ENCODE results near the gene METTL6. TPM values are rescaled to one million over a fixed set of nuclear protein-coding genes. Genes with fewer than 3 reads are reported as not detected.
"Not testable (repeated sequence)": the region's sequence is repeated elsewhere in the genome, so short reads cannot be mapped to it uniquely, and the experiment has no call there.

The METTL6 gene
- total RNA-seq, 1 donor from 2014 or later, result 8.0 TPM

DNA sequence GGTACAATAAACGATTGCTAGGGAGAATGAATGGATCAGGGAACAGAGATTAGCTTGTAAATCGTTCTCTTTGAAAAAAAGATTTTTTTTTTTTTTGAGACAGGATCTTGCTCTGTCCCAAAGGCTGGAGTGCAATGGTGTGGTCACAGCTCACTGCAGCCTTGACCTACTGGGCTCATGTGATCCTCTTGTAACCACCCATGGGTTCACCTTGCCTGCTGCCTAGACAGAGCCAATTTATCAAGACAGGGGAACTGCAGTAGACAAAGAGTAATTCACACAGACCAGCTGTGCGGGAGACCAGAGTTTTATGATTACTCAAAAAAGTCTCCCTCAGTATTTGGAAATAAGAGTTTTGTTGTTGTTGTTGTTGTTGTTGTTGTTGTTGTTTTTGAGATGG, 39.6 kb downstream of the METTL6 start:
- Histone ChIP-seq H3K4me1 (no peaks in the 10 kb centered on the region), H3K27me3 (no peaks in the 10 kb centered on the region), H3K27ac (no peak overlapping the region), H3K36me3 (no peaks in the 10 kb centered on the region), H3K4me3 (no peak overlapping the region), H3K9me3 (peaks cover 0 to 4% of the 10 kb centered on the region in 2 donors)
- intact Hi-C loops (cut with DNase I), result no loop called here
- TF ChIP-seq CTCF (IDR thresholded peaks at IDR 0.05), result no peak
- no peak for DNase-seq (ENCODE audit: low spot score in 2 of 2)

GRCh38 chr3:15387171-15387581, 40.2 kb downstream of the METTL6 start:
- Histone ChIP-seq H3K4me1 (no peaks in the 10 kb centered on the region), H3K4me3 (no peak overlapping the region), H3K9me3 (peaks cover 0 to 4% of the 10 kb centered on the region in 2 donors), H3K36me3 (no peaks in the 10 kb centered on the region), H3K27ac (no peak overlapping the region), H3K27me3 (no peaks in the 10 kb centered on the region)
- DNase-seq (ENCODE audit: low spot score in 2 of 2), result peak in 1 of 2 donors; percentile 4
- intact Hi-C loops (cut with DNase I), result no loop called here
- no peak for TF ChIP-seq CTCF (IDR thresholded peaks at IDR 0.05)

- H3K4me1 ChIP-seq; H3K36me3 ChIP-seq; intact Hi-C loops (cut with DNase I); H3K27ac ChIP-seq; H3K27me3 ChIP-seq; H3K9me3 ChIP-seq; H3K4me3 ChIP-seq: not testable (repeated sequence)
- DNase-seq (ENCODE audit: low spot score in 2 of 2), result peak in 1 of 2 donors; percentile 11
Measured at GRCh38 chr3:15386654-15386955, 40.7 kb downstream of the METTL6 start.

DNA sequence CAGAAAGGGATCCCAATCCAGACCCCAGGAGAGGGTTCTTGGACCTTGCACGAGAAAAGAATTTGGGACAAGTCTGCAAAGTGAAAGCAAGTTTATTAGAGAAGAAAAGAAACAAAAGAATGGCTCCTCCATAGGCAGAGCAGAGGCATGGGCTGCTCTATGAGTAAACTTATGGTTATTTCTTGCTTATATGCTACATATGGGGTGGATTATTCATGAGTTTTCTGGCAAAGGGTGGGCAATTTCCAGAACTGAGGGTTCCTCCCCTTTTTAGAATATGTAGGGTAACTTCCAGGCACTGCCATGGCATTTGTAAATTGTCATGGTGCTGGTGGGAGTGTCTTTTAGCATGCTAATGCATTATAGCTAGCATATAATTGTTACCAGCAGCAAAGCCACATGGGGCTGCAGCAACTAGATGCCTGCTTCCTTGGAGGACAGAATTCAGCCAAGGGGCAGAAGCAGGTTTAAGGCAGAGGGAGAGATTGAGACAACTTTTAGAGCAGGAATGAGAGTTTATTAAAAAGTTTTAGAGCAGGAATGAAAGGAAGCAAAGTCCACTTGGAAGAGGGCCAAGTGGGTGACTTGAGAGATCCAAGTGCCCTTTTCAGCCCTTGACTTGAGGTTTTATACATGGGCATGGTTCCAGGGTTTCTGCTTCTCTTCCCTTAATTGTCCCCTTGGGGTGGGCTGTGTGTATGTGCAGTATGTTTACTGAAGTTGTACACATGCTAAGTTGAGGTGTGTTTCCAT, 41.3 kb downstream of the METTL6 start:
- Histone ChIP-seq H3K4me1 (no peaks in the 10 kb centered on the region), H3K27ac (no peak overlapping the region), H3K36me3 (no peaks in the 10 kb centered on the region), H3K27me3 (no peaks in the 10 kb centered on the region), H3K4me3 (no peak overlapping the region), H3K9me3 (peaks cover 0 to 4% of the 10 kb centered on the region in 2 donors)
- TF ChIP-seq CTCF (IDR thresholded peaks at IDR 0.05), result no peak
- peak in 1 of 2 donors; percentile 30 for DNase-seq (ENCODE audit: low spot score in 2 of 2)
- intact Hi-C loops (cut with DNase I), result no loop called here

DNA sequence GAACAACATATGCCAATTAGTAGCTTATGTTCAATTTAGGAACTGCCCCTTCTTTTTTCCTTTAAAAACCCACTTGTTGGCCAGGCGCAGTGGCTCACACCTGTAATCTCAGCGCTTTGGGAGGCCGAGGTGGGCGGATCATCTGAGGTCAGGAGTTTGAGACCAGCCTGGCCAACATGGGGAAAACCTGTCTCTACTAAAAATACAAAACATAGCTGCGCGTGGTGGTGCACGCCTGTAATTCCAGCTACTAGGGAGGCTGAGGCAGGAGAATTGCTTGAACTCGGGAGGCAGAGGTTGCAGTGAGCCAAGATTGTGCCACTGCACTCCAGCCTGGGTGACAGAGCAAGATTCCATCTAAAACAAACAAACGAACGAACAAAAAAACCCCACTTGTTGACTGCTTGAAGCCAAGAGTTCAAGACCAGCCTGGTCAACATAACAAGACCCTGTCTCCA, 42.1 kb downstream of the METTL6 start:
- H3K9me3 ChIP-seq; intact Hi-C loops (cut with DNase I); H3K36me3 ChIP-seq; H3K27me3 ChIP-seq; DNase-seq (ENCODE audit: low spot score in 2 of 2); H3K4me1 ChIP-seq; H3K4me3 ChIP-seq; H3K27ac ChIP-seq: not testable (repeated sequence)

GRCh38 chr3:15384510-15385237, 42.7 kb downstream of the METTL6 start:
- intact Hi-C loops (cut with DNase I), result no loop called here
- H3K36me3 ChIP-seq, result no peaks in the 10 kb centered on the region
- H3K4me3 ChIP-seq, result no peak overlapping the region
- H3K9me3 ChIP-seq, result peaks cover 0 to 4% of the 10 kb centered on the region in 2 donors
- H3K4me1 ChIP-seq, result no peaks in the 10 kb centered on the region
- no peak for TF ChIP-seq CTCF (IDR thresholded peaks at IDR 0.05)
- H3K27ac ChIP-seq, result no peak overlapping the region
- DNase-seq (ENCODE audit: low spot score in 2 of 2), result no peak
- no peaks in the 10 kb centered on the region for H3K27me3 ChIP-seq

All from ascending aorta (tissue), 2 donors.